DND-41 (cell line): ENCODE results near the gene USP10.

Source experiments
- ATAC-seq: fragments of 200-7000 bp; cut with Tn5 transposase; 3 replicates; pipeline ENCODE4 v1.9.1; 2021; ENCODE audit warnings: low read depth; ENCODE audit not compliant: insufficient read depth
- DNase-seq: peaks from one replicate; pipeline ENCODE4 v3.0.0-alpha.2; 2020
- H2AFZ ChIP-seq: 2 replicates; pipeline ENCODE4 v1.6.0; 2012; ENCODE audit warnings: low read depth, low read length
- H3K27ac ChIP-seq: 2 replicates; pipeline ENCODE4 v1.5.1; 2012; ENCODE audit warnings: low read length, inconsistent platforms
- H3K27me3 ChIP-seq: fragments of 200-600 bp; sonication (generic); 2 replicates; pipeline ENCODE4 v1.6.0; 2012; ENCODE audit warnings: low read length, mild to moderate bottlenecking, inconsistent platforms; ENCODE audit not compliant: insufficient read depth, poor library complexity
- H3K36me3 ChIP-seq: 2 replicates; pipeline ENCODE4 v1.5.1; 2012; ENCODE audit warnings: low read length, inconsistent platforms; ENCODE audit not compliant: insufficient read depth
- H3K4me1 ChIP-seq: 2 replicates; pipeline ENCODE4 v1.5.1; 2012; ENCODE audit warnings: mild to moderate bottlenecking, low read length; ENCODE audit not compliant: insufficient read depth
- H3K4me2 ChIP-seq: 2 replicates; pipeline ENCODE4 v1.6.0; 2012; ENCODE audit warnings: mild to moderate bottlenecking, moderate library complexity, low read length, inconsistent platforms; ENCODE audit not compliant: insufficient read depth
- H3K4me3 ChIP-seq, 2 experiments: fragments of 200-600 bp in 1 of 2; shearing (Covaris generic) in 1 of 2; 2 replicates each; pipeline ENCODE4 v1.5.1; 2012 to 2016; ENCODE audit warnings: inconsistent platforms in 2 of 2, low read length in 2 of 2, mild to moderate bottlenecking in 2 of 2, low read depth in 1 of 2, moderate library complexity in 1 of 2
- H3K79me2 ChIP-seq: 2 replicates; pipeline ENCODE4 v1.6.0; 2012; ENCODE audit warnings: low read length, inconsistent platforms; ENCODE audit not compliant: insufficient read depth
- H3K9ac ChIP-seq: 2 replicates; pipeline ENCODE4 v1.6.0; 2012; ENCODE audit warnings: low read depth, mild to moderate bottlenecking, inconsistent platforms, low read length, moderate library complexity
- H3K9me3 ChIP-seq: 2 replicates; pipeline ENCODE4 v1.5.1; 2012; ENCODE audit warnings: low read length, moderate library complexity, mild to moderate bottlenecking, inconsistent platforms; ENCODE audit not compliant: insufficient read depth, severe bottlenecking
- H4K20me1 ChIP-seq: 2 replicates; pipeline ENCODE4 v1.6.0; 2012; ENCODE audit warnings: low read length; ENCODE audit not compliant: insufficient read depth
- EZH2 ChIP-seq: IDR thresholded peaks from 3 replicates; pipeline ENCODE4 v1.6.1; 2012; ENCODE audit warnings: borderline replicate concordance, low read depth, mild to moderate bottlenecking, moderate library complexity, low read length, inconsistent platforms; ENCODE audit not compliant: severe bottlenecking
- TF ChIP-seq, protein P1 (sequence below): IDR thresholded peaks from 2 replicates; pipeline ENCODE4 v1.5.1; 2012; ENCODE audit warnings: borderline replicate concordance, low read length, moderate library complexity, mild to moderate bottlenecking; ENCODE audit not compliant: poor library complexity, severe bottlenecking; ENCODE audit errors: extremely low read depth

The USP10 gene

DNA sequence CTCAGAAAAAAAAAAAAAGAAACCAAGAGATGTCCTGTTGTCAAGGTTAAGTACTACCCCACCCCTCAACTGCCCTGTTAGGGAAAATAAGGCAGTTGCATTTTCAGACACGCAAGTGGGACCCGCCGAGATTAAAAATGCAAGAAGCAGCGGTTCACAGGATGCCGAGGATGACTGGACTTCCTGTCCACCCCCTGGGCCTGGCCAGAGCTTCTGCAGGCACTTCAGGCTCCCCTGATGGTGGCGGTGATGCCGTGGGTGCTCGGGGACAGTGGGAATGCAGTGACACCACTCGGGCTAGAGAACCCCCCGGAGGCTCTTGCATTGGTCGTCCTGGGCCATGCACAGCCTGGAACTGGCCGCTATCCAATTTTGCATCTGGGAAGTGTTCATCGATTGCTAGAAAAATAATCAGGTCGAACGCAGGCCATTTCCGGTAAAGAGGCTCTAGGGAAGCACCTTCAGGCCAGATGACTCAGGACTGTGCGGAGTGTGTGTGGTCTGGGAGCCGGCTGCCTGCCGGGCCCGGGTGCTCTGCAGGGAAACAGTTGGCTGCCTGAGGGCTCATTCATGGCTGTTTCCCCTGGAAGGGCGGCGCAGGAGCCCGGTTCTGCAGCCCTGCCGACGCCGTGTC lies 106.6 kb downstream of the USP10 start:
- no peak overlapping the region for H2AFZ ChIP-seq
- TF ChIP-seq, protein P1, sequence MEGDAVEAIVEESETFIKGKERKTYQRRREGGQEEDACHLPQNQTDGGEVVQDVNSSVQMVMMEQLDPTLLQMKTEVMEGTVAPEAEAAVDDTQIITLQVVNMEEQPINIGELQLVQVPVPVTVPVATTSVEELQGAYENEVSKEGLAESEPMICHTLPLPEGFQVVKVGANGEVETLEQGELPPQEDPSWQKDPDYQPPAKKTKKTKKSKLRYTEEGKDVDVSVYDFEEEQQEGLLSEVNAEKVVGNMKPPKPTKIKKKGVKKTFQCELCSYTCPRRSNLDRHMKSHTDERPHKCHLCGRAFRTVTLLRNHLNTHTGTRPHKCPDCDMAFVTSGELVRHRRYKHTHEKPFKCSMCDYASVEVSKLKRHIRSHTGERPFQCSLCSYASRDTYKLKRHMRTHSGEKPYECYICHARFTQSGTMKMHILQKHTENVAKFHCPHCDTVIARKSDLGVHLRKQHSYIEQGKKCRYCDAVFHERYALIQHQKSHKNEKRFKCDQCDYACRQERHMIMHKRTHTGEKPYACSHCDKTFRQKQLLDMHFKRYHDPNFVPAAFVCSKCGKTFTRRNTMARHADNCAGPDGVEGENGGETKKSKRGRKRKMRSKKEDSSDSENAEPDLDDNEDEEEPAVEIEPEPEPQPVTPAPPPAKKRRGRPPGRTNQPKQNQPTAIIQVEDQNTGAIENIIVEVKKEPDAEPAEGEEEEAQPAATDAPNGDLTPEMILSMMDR, result no peak
- TF ChIP-seq EZH2, result no peak
- H4K20me1 ChIP-seq, result peaks cover 7% of the 10 kb centered on the region; the same call in 1 of the 2 replicates
- no peak for ATAC-seq
- no peaks in the 10 kb centered on the region for H3K79me2 ChIP-seq
- no peaks in the 10 kb centered on the region for H3K9me3 ChIP-seq
- no peaks in the 10 kb centered on the region for H3K36me3 ChIP-seq
- no peak for DNase-seq
- no peak overlapping the region for H3K4me3 ChIP-seq
- no peaks in the 10 kb centered on the region for H3K27me3 ChIP-seq
- peaks cover 15% of the 10 kb centered on the region for H3K4me1 ChIP-seq
- H3K27ac ChIP-seq, result no peak overlapping the region
- H3K9ac ChIP-seq, result no peak overlapping the region
- H3K4me2 ChIP-seq, result no peak overlapping the region

DNA sequence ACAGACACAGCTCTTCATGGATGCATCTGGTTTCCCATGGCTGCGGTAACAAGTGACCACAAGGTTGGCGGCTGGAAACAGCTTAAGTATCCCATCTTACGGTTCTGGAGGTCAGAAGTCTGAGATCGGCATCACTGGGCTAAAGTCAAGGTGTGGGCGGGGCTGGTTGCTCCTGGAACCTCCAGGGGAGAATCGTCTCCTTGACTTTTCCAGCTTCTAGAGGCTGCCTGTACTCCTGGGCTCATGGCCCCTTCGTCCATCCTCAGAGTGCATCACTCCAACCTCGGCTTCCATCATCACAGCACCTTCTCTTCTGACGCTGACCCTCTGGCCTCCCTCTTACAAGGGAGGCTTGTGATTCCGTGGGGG lies 107.1 kb downstream of the USP10 start:
- no peak for DNase-seq
- Histone ChIP-seq H3K27ac (no peak overlapping the region), H3K27me3 (no peaks in the 10 kb centered on the region), H4K20me1 (peaks cover 7% of the 10 kb centered on the region; the same call in 1 of the 2 replicates), H3K9ac (no peak overlapping the region), H3K4me3 (no peak overlapping the region), H3K79me2 (no peaks in the 10 kb centered on the region), H3K36me3 (no peaks in the 10 kb centered on the region), H3K9me3 (no peaks in the 10 kb centered on the region), H3K4me2 (no peak overlapping the region), H2AFZ (no peak overlapping the region), H3K4me1 (peaks cover 20% of the 10 kb centered on the region)
- ATAC-seq, result no peak
- no peak for TF ChIP-seq EZH2
- TF ChIP-seq, protein P1, result no peak

DNA sequence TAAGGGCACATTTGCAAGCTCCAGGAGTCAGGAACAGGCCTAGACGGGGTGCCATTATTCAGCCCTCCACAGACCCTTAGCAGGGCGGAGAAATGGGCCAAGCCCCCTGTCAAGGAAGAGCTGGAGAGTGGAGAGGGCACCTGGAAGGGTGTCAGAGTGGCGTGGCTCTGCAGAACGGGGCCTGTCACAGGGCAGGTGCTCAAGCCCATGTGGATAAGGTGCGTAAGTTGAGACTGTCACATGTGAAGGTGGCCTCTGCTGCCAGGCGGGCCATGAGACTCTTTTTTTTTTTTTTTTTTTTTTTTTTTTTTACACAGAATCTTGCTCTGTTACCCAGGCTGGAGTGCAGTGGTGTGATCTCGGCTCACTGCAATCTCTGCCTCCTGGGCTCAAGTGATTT lies 108.0 kb downstream of the USP10 start:
- H2AFZ ChIP-seq, result no peak overlapping the region
- no peak for TF ChIP-seq EZH2
- TF ChIP-seq, protein P1, result no peak
- H3K9ac ChIP-seq, result no peak overlapping the region
- H3K36me3 ChIP-seq, result no peaks in the 10 kb centered on the region
- H3K27me3 ChIP-seq, result no peaks in the 10 kb centered on the region
- H3K4me1 ChIP-seq, result peaks cover 20% of the 10 kb centered on the region
- DNase-seq, result no peak
- no peak overlapping the region for H3K4me2 ChIP-seq
- H3K4me3 ChIP-seq, result no peak overlapping the region
- H3K9me3 ChIP-seq, result no peaks in the 10 kb centered on the region
- ATAC-seq, result no peak
- H4K20me1 ChIP-seq, result peaks cover 7% of the 10 kb centered on the region; the same call in 1 of the 2 replicates
- no peak overlapping the region for H3K27ac ChIP-seq
- no peaks in the 10 kb centered on the region for H3K79me2 ChIP-seq

DNA sequence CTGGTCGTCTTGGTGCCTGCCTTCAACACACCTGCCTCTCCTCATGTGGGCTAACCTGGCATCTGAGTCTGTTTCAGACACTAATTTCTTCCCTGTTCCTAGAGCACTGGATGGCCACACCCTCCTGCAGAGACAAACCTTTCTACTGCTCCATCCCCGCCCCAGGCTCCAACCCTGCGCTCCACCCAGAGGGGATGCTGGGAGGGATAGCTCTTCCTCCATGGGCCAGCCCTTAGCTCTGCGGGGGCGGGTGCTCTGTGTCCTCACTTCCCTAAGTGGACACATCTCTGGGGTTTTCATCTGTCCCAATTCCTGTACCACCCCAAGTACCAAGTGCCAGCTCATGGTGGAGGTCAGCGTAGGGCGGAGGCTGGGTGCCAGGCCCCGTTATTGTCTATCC lies 109.0 kb downstream of the USP10 start:
- no peak for ATAC-seq
- Histone ChIP-seq H3K36me3 (no peaks in the 10 kb centered on the region), H3K9ac (no peak overlapping the region), H2AFZ (no peak overlapping the region), H3K79me2 (no peaks in the 10 kb centered on the region), H3K4me2 (no peak overlapping the region), H3K27ac (no peak overlapping the region), H3K4me1 (peaks cover 20% of the 10 kb centered on the region), H3K9me3 (no peaks in the 10 kb centered on the region), H3K4me3 (no peak overlapping the region), H3K27me3 (no peaks in the 10 kb centered on the region), H4K20me1 (peaks cover 10% of the 10 kb centered on the region; the same call in 1 of the 2 replicates)
- no peak for TF ChIP-seq EZH2
- TF ChIP-seq, protein P1, result no peak
- no peak for DNase-seq
